ENCODE data around the gene ROCK2. TPM values are rescaled to one million over a fixed set of nuclear protein-coding genes. Genes with fewer than 3 reads are reported as not detected.

Gene ROCK2
- total and polyA plus RNA-seq, 4 donors, result 19.2 to 119 (median 59.2) TPM

GRCh38 chr2:11132036-11132671 is 212.3 kb downstream of the ROCK2 start:
- ATAC-seq (ENCODE audit: low FRiP score) (peak; percentile 24), DNase-seq (no peak)
- no peak overlapping the region for H3K4me3 ChIP-seq (ENCODE audit: low read length in 2 of 2)
- WGBS, 2 donors, result 76 to 77% methylated on average over 18 to 19 of the region's 19 CpGs
- no peaks in the 10 kb centered on the region for H3K27me3 ChIP-seq (ENCODE audit: control insufficient read depth in 1 of 2, insufficient read depth in 2 of 2, low read length in 1 of 2)
- H3K36me3 ChIP-seq (ENCODE audit: control insufficient read depth in 1 of 2, insufficient read depth in 2 of 2, low read length in 1 of 2), result no peaks in the 10 kb centered on the region
- no peaks in the 10 kb centered on the region for H3K4me1 ChIP-seq (ENCODE audit: control insufficient read depth in 1 of 2, insufficient read depth in 2 of 2, low read length in 2 of 2)
- no peaks in the 10 kb centered on the region for H3K9me3 ChIP-seq (ENCODE audit: control insufficient read depth, low read length)
- intact Hi-C loops (cut with DNase I), result loop anchor here (2.0 to 10.0 kb wide), 8 partner anchors 23 to 450 kb away; partner anchors contain the start of gene SLC66A3 (in 1 of the 2)
- no peak overlapping the region for H3K27ac ChIP-seq (ENCODE audit: low read depth in 1 of 2, low read length in 2 of 2)

GRCh38 chr2:11131166-11131920 is 213.1 kb downstream of the ROCK2 start:
- DNase-seq (peak in 1 of 2 donors; percentile 63), ATAC-seq (ENCODE audit: low FRiP score) (no peak)
- intact Hi-C loops (cut with DNase I), result loop anchor here (5.0 to 10.0 kb wide), 5 partner anchors 53 to 451 kb away; no protein-coding TSS in a partner anchor
- H3K27me3 ChIP-seq (ENCODE audit: control insufficient read depth in 1 of 2, insufficient read depth in 2 of 2, low read length in 1 of 2), result no peaks in the 10 kb centered on the region
- H3K9me3 ChIP-seq (ENCODE audit: control insufficient read depth, low read length), result no peaks in the 10 kb centered on the region
- no peak overlapping the region for H3K27ac ChIP-seq (ENCODE audit: low read depth in 1 of 2, low read length in 2 of 2)
- 68 to 74% methylated on average over 20 of the region's 20 CpGs for WGBS, 2 donors
- H3K4me3 ChIP-seq (ENCODE audit: low read length in 2 of 2), result no peak overlapping the region
- H3K36me3 ChIP-seq (ENCODE audit: control insufficient read depth in 1 of 2, insufficient read depth in 2 of 2, low read length in 1 of 2), result no peaks in the 10 kb centered on the region
- H3K4me1 ChIP-seq (ENCODE audit: control insufficient read depth in 1 of 2, insufficient read depth in 2 of 2, low read length in 2 of 2), result no peaks in the 10 kb centered on the region

Other genes with a start within 250 kb of the ROCK2 start
- 10 to 100 TPM; 15.1 to 30.4 TPM for gene SLC66A3, start 189.2 kb downstream of the ROCK2 start, total RNA-seq
- 10 to 100 TPM; 28.8 to 47.5 TPM for gene SLC66A3, start 189.2 kb downstream of the ROCK2 start, polyA plus RNA-seq
- 10 to 100 TPM; 10.1 to 13.4 TPM for gene E2F6, start 121.5 kb upstream of the ROCK2 start, total RNA-seq
- gene E2F6, start 121.5 kb upstream of the ROCK2 start, polyA plus RNA-seq, result 1 to 10 TPM; 8.6 TPM
- 1 to 10 TPM; 7.2 to 8.6 TPM for gene GREB1, start 189.4 kb upstream of the ROCK2 start, total RNA-seq
- gene GREB1, start 189.4 kb upstream of the ROCK2 start, polyA plus RNA-seq, result under 1 TPM in 1 of 2 donors, not detected in 1; 0.13 TPM